SK-N-SH (cell line): ENCODE data around the gene NKAPL. TPM values are rescaled to one million over a fixed set of nuclear protein-coding genes. Genes with fewer than 3 reads are reported as not detected.

Experiments used
- CTCF ChIA-PET: fragments of 300-600, 350-600 bp; formaldehyde crosslinking; extraction: SDS; loops from one replicate; lab custom pipeline; 2021; lab: Yijun Ruan, JAX
- POLR2A ChIA-PET: fragments of 350-600 bp; sonication (Branson Sonifier 250); formaldehyde crosslinking; extraction: SDS; loops from one replicate; lab custom pipeline; 2020; ENCODE audit warnings: antibody characterized with exemption, inconsistent platforms; lab: Yijun Ruan, JAX
- DNase-seq: peaks from one replicate; pipeline ENCODE4 v3.0.0; 2012
- H2AFZ ChIP-seq: fragments of 200-600 bp; sonication (generic); 2 replicates; pipeline ENCODE4 v1.8.1; 2016; ENCODE audit warnings: antibody characterized with exemption, mild to moderate bottlenecking, low read depth
- H3F3A ChIP-seq: fragments of 200-600 bp; sonication (generic); replicated peaks from 2 replicates; pipeline ENCODE3; 2016; ENCODE audit warnings: antibody characterized with exemption, mild to moderate bottlenecking; ENCODE audit not compliant: insufficient read depth
- H3K27ac ChIP-seq, 2 experiments: fragments of 200-500 bp in 1 of 2; fragments of 200-600 bp in 1 of 2; sonication (Bioruptor generic) in 1 of 2; sonication (generic), shearing (Covaris generic) in 1 of 2; 2 replicates each; pipeline versions ENCODE4 v1.5.1 to v1.6.1; 2014 to 2016; ENCODE audit warnings: low read depth in 2 of 2, inconsistent platforms in 1 of 2, low read length in 1 of 2, mild to moderate bottlenecking in 1 of 2, mixed read lengths in 1 of 2
- H3K27me3 ChIP-seq: fragments of 200-600 bp; sonication (generic), shearing (Covaris generic); 2 replicates; pipeline ENCODE4 v1.6.1; 2016; ENCODE audit warnings: mixed run types; ENCODE audit not compliant: insufficient read depth
- H3K36me3 ChIP-seq, 2 experiments: fragments of 200-500 bp in 1 of 2; fragments of 200-600 bp in 1 of 2; sonication (Bioruptor generic) in 1 of 2; sonication (generic) in 1 of 2; replicated peaks in 1 of 2; 2 replicates each; pipeline versions ENCODE3 to v1.5.1; 2014 to 2016; ENCODE audit warnings: low read length in 1 of 2, mild to moderate bottlenecking in 1 of 2; ENCODE audit not compliant: insufficient read depth in 2 of 2, control insufficient read depth in 1 of 2
- H3K4me1 ChIP-seq, 2 experiments: fragments of 200-500 bp in 1 of 2; fragments of 200-600 bp in 1 of 2; sonication (Bioruptor generic) in 1 of 2; sonication (generic), shearing (Covaris generic) in 1 of 2; 2 replicates each; pipeline versions ENCODE4 v1.5.1 to v1.6.1; 2014 to 2016; ENCODE audit warnings: low read depth in 1 of 2, low read length in 1 of 2, mixed run types in 1 of 2; ENCODE audit not compliant: insufficient read depth in 2 of 2, control insufficient read depth in 1 of 2
- H3K4me2 ChIP-seq: fragments of 200-600 bp; sonication (generic), shearing (Covaris generic); 2 replicates; pipeline ENCODE4 v1.6.1; 2017; ENCODE audit warnings: mixed run types
- H3K4me3 ChIP-seq, 2 experiments: fragments of 200-500 bp in 1 of 2; fragments of 200-600 bp in 1 of 2; sonication (Bioruptor generic) in 1 of 2; sonication (generic), shearing (Covaris generic) in 1 of 2; 2 replicates each; pipeline versions ENCODE4 v1.5.1 to v1.8.1; 2014 to 2016; ENCODE audit warnings: low read depth in 2 of 2, inconsistent platforms in 1 of 2, low read length in 1 of 2, mild to moderate bottlenecking in 1 of 2, mixed read lengths in 1 of 2, moderate library complexity in 1 of 2
- H3K79me2 ChIP-seq: fragments of 200-600 bp; sonication (generic); 2 replicates; pipeline ENCODE4 v1.8.1; 2017; ENCODE audit warnings: mild to moderate bottlenecking; ENCODE audit not compliant: insufficient read depth
- H3K9ac ChIP-seq: fragments of 200-600 bp; sonication (generic); 2 replicates; pipeline ENCODE4 v1.6.1; 2017; ENCODE audit warnings: mixed run types
- H3K9me2 ChIP-seq: fragments of 200-600 bp; sonication (generic); 2 replicates; pipeline ENCODE4 v1.6.1; 2017; ENCODE audit warnings: mixed run types
- H3K9me3 ChIP-seq: fragments of 200-600 bp; sonication (generic); 2 replicates; pipeline ENCODE4 v1.6.1; 2017; ENCODE audit warnings: mixed run types, mild to moderate bottlenecking, moderate library complexity
- H4K20me1 ChIP-seq: fragments of 200-600 bp; sonication (generic); 2 replicates; pipeline ENCODE4 v1.6.1; 2017; ENCODE audit warnings: mild to moderate bottlenecking, mixed run types; ENCODE audit not compliant: insufficient read depth
- CTCF ChIP-seq: fragments of 200-600 bp; sonication (generic); IDR thresholded peaks from 2 replicates; pipeline ENCODE4 v1.6.1; 2017; ENCODE audit warnings: antibody characterized with exemption, mild to moderate bottlenecking, moderate library complexity
- EP300 ChIP-seq, 2 experiments: IDR thresholded peaks; 2 replicates each; pipeline versions ENCODE4 v1.4.0 to v1.6.1; 2012; ENCODE audit warnings: borderline replicate concordance in 1 of 2, low read depth in 1 of 2, low read length in 1 of 2
- FOSL2 ChIP-seq: IDR thresholded peaks from 2 replicates; pipeline ENCODE4 v1.4.0; 2012; ENCODE audit warnings: low read depth, mild to moderate bottlenecking, moderate library complexity, borderline replicate concordance
- GABPA ChIP-seq: IDR thresholded peaks from 2 replicates; pipeline ENCODE4 v1.4.0; 2012; ENCODE audit warnings: low read depth, mild to moderate bottlenecking
- MAX ChIP-seq: IDR thresholded peaks from 2 replicates; pipeline ENCODE4 v1.4.0; 2012; ENCODE audit warnings: low read depth
- NFIC ChIP-seq: IDR thresholded peaks from 2 replicates; pipeline ENCODE4 v1.4.0; 2012; ENCODE audit warnings: borderline replicate concordance
- NRF1 ChIP-seq: IDR thresholded peaks from 2 replicates; pipeline ENCODE4 v1.6.1; 2012; ENCODE audit warnings: low read depth, mild to moderate bottlenecking, low read length
- POLR2AphosphoS5 ChIP-seq: IDR thresholded peaks from 2 replicates; pipeline ENCODE4 v1.6.1; 2012; ENCODE audit warnings: low read depth, low read length
- RFX5 ChIP-seq: IDR thresholded peaks from 2 replicates; pipeline ENCODE4 v1.6.1; 2012; ENCODE audit warnings: mild to moderate bottlenecking, improper control_type of control experiment, low read length
- RXRA ChIP-seq: IDR thresholded peaks from 2 replicates; pipeline ENCODE4 v1.4.0; 2012; ENCODE audit warnings: low read depth, mild to moderate bottlenecking, borderline replicate concordance
- TAF1 ChIP-seq: IDR thresholded peaks from 2 replicates; pipeline ENCODE4 v1.6.1; 2012; ENCODE audit warnings: low read depth, mild to moderate bottlenecking, low read length, moderate library complexity, borderline replicate concordance
- TCF12 ChIP-seq: IDR thresholded peaks from 2 replicates; pipeline ENCODE4 v1.4.0; 2012
- USF2 ChIP-seq: fragments of 150-350 bp; IDR thresholded peaks from 2 replicates; pipeline ENCODE4 v1.6.1; 2017; ENCODE audit warnings: antibody characterized with exemption, low read length, low read depth, borderline replicate concordance
- WGBS: methylation state at CpG from one replicate; pipeline ENCODE4 v1.1.6; 2017; ENCODE audit warnings: low lambda C conversion rate; 5-methylcytosine and 5-hydroxymethylcytosine counted together
- polyA plus RNA-seq, 3 experiments: library from polyadenylated mRNA; depleted of rRNA; stranded (reverse); fragments of >200 nt; gene quantifications; 2 replicates each; pipeline ENCODE4 v1.2.3, GENCODE V29; 2012

The NKAPL gene
- polyA plus RNA-seq, 1 of the 3 experiments (the other 2 are of a cell fraction), result not detected

GRCh38 chr6:28218312-28219248 is 40.5 kb upstream of the NKAPL start:
- Histone ChIP-seq H3K79me2 (no peaks in the 10 kb centered on the region), H3K27me3 (no peaks in the 10 kb centered on the region; the same call in 1 of the 2 replicates), H3K27ac (peak overlapping the region in 1 of 2 experiments; percentile 81; a peak in 2 of 4 replicates), H3K36me3 (no peaks in the 10 kb centered on the region), H3K9me2 (no peaks in the 10 kb centered on the region), H3K4me3 (peak overlapping the region; percentile 55 to 67), H3F3A (peaks cover under 1% of the 10 kb centered on the region), H2AFZ (peak overlapping the region; percentile 98), H4K20me1 (no peaks in the 10 kb centered on the region), H3K4me2 (peak overlapping the region; percentile 80), H3K9me3 (no peaks in the 10 kb centered on the region), H3K4me1 (peaks cover 0 to 11% of the 10 kb centered on the region in 2 experiments; a peak in 2 of 4 replicates), H3K9ac (peak overlapping the region; percentile 60)
- DNase-seq, result peak; percentile 93
- 23% methylated on average over 35 of the region's 56 CpGs for WGBS
- ChIA-PET CTCF (interaction anchor here (0.6 to 2.1 kb wide), 3 partner anchors 50 to 140 kb away, joined by 3 to 10 read pairs (median 3); no protein-coding TSS in a partner anchor), POLR2A (interaction anchor here (0.6 to 2.0 kb wide), 9 partner anchors 12 to 135 kb away, joined by 3 to 13 read pairs (median 4); partner anchors contain the start of genes ZKSCAN4, ZKSCAN8 and ZSCAN26)
- no peak for TF ChIP-seq USF2
- TF ChIP-seq MAX, result peak; percentile 79; the same call in 1 of the 2 replicates
- no peak for TF ChIP-seq RFX5
- TF ChIP-seq GABPA, result peak; percentile 86
- peak; percentile 64 for TF ChIP-seq NFIC
- TF ChIP-seq TCF12, result no peak
- peak; percentile 36; the same call in 1 of the 2 replicates for TF ChIP-seq TAF1
- TF ChIP-seq POLR2AphosphoS5, result peak; percentile 69; the same call in 1 of the 2 replicates
- no peak for TF ChIP-seq NRF1
- no peak for TF ChIP-seq FOSL2

GRCh38 chr6:28220257-28221133 is 38.6 kb upstream of the NKAPL start:
- no peaks in the 10 kb centered on the region for H4K20me1 ChIP-seq
- H3K4me3 ChIP-seq, result no peak overlapping the region
- H2AFZ ChIP-seq, result peak overlapping the region; percentile 75; the same call in 1 of the 2 replicates
- no peaks in the 10 kb centered on the region; the same call in 1 of the 2 replicates for H3K27me3 ChIP-seq
- no peaks in the 10 kb centered on the region for H3F3A ChIP-seq
- no peaks in the 10 kb centered on the region for H3K36me3 ChIP-seq
- H3K9ac ChIP-seq, result no peak overlapping the region
- no peak overlapping the region for H3K4me2 ChIP-seq
- ChIA-PET POLR2A (no interaction called here), CTCF (no interaction called here)
- H3K9me2 ChIP-seq, result no peaks in the 10 kb centered on the region
- H3K4me1 ChIP-seq, result peaks cover 0 to 11% of the 10 kb centered on the region in 2 experiments; a peak in 2 of 4 replicates
- WGBS, result 48% methylated on average over 6 of the region's 6 CpGs
- H3K9me3 ChIP-seq, result no peaks in the 10 kb centered on the region
- H3K79me2 ChIP-seq, result peaks cover 9% of the 10 kb centered on the region
- DNase-seq, result no peak
- H3K27ac ChIP-seq, result no peak overlapping the region
- TF ChIP-seq RXRA, result no peak
- no peak for TF ChIP-seq EP300 (IDR thresholded peaks at IDR 0.05; ENCODE audit: borderline replicate concordance in 1 of 2, low read depth in 1 of 2, low read length in 1 of 2)
- 0 out of 2 replicates have a peak, but pooled peaks have one; percentile 7 for TF ChIP-seq CTCF
- TF ChIP-seq POLR2AphosphoS5, result no peak
- TF ChIP-seq NRF1, result no peak
